ENCODE results near the gene IYD.
"Not testable (repeated sequence)": the region's sequence is repeated elsewhere in the genome, so short reads cannot be mapped to it uniquely, and the experiment has no call there.

IYD gene

GRCh38 chr6:150352321-150353296 is 16.2 kb upstream of the IYD start:
- DNase-seq (ENCODE audit: low read depth) = no peak

GRCh38 chr6:150353445-150353844 is 15.4 kb upstream of the IYD start:
- DNase-seq (ENCODE audit: low read depth) = no peak

GRCh38 chr6:150354754-150355571 is 13.8 kb upstream of the IYD start:
- DNase-seq (ENCODE audit: low read depth) = no peak

GRCh38 chr6:150355932-150356331 is 12.9 kb upstream of the IYD start:
- DNase-seq (ENCODE audit: low read depth) = no peak

- DNase-seq (ENCODE audit: low read depth) = no peak
Observed at GRCh38 chr6:150361876-150362275, 6.9 kb upstream of the IYD start.

- DNase-seq (ENCODE audit: low read depth) = no peak
Observed at GRCh38 chr6:150363733-150364132, 5.1 kb upstream of the IYD start.

- DNase-seq (ENCODE audit: low read depth) = no peak
Observed at GRCh38 chr6:150366118-150366778, 2.6 kb upstream of the IYD start.

GRCh38 chr6:150369408-150369807 is 596 bp downstream of the IYD start:
- DNase-seq (ENCODE audit: low read depth) = no peak

GRCh38 chr6:150370112-150370511 is 1.3 kb downstream of the IYD start:
- DNase-seq (ENCODE audit: low read depth) = no peak

- DNase-seq (ENCODE audit: low read depth) = no peak
Observed at GRCh38 chr6:150371356-150371755, 2.5 kb downstream of the IYD start.

- no peak for DNase-seq (ENCODE audit: low read depth)
Observed at GRCh38 chr6:150372051-150372450, 3.2 kb downstream of the IYD start.

GRCh38 chr6:150373260-150373701 is 4.5 kb downstream of the IYD start:
- DNase-seq (ENCODE audit: low read depth) = no peak

GRCh38 chr6:150374346-150374745 is 5.5 kb downstream of the IYD start:
- DNase-seq (ENCODE audit: low read depth) = not testable (repeated sequence)

- no peak for DNase-seq (ENCODE audit: low read depth)
Observed at GRCh38 chr6:150377211-150377781, 8.5 kb downstream of the IYD start.

- no peak for DNase-seq (ENCODE audit: low read depth)
Observed at GRCh38 chr6:150380256-150380655, 11.4 kb downstream of the IYD start.

GRCh38 chr6:150382171-150382570 is 13.4 kb downstream of the IYD start:
- DNase-seq (ENCODE audit: low read depth) = no peak

- no peak for DNase-seq (ENCODE audit: low read depth)
Observed at GRCh38 chr6:150391414-150391813, 22.6 kb downstream of the IYD start.

- no peak for DNase-seq (ENCODE audit: low read depth)
Observed at GRCh38 chr6:150391890-150392289, 23.1 kb downstream of the IYD start.

- DNase-seq (ENCODE audit: low read depth) = no peak
Observed at GRCh38 chr6:150392452-150393220, 23.8 kb downstream of the IYD start.

- no peak for DNase-seq (ENCODE audit: low read depth)
Observed at GRCh38 chr6:150394053-150394898, 25.5 kb downstream of the IYD start.
